ENCODE results near the gene CNNM2.

Gene CNNM2

DNA sequence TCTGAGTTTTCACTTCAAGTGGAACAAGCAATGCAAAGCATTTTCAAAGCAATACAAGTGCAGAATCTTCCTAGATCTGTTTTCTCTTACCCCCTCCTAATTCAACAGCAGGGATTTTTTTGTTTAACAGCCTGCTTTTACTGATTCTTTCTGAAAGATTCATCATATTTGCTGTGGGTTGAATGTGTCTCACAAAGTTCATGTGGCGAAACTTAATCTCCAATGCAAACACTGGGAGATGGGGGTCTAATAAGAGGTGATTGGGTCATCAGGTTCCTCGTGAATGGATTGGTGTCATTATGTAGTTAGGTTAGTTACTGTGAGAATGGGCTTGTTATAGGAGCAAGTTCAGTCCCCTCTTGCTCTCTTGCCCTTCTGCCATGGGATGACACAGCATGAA lies 107.6 kb downstream of the CNNM2 start:
- TF ChIP-seq CTCF (conservative IDR thresholded peaks at IDR 0.05; ENCODE audit: low read depth, low read length), result no peak
- H3K4me3 ChIP-seq (ENCODE audit: low read length), result no peak overlapping the region
- no peak for DNase-seq (ENCODE audit: low read depth)

GRCh38 chr10:103038570-103038969 lies 120.5 kb downstream of the CNNM2 start:
- H3K4me3 ChIP-seq (ENCODE audit: low read length), result no peak overlapping the region
- no peak for DNase-seq (ENCODE audit: low read depth)
- TF ChIP-seq CTCF (conservative IDR thresholded peaks at IDR 0.05; ENCODE audit: low read depth, low read length), result no peak

DNA sequence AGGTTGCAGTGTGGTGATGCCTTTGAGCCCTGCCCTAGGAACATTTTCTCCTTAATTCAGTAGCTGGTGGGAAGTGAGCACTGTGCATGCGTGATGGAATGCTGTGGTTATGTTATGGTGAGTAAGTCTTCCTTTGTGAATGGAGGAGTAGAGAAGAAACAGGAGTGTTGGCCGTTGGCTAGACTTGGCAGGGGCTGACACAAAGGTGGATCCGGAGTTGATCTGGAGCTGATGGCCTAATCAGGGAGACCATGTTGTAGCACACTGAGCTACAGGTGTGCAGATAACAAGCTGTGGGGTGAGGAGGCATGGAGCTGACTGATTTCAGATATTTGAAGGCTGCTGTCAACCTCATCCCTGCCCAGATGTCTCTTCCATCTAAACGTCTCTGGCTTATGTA lies 122.3 kb downstream of the CNNM2 start:
- no peak overlapping the region for H3K4me3 ChIP-seq (ENCODE audit: low read length)
- no peak for DNase-seq (ENCODE audit: low read depth)
- no peak for TF ChIP-seq CTCF (conservative IDR thresholded peaks at IDR 0.05; ENCODE audit: low read depth, low read length)

GRCh38 chr10:103041391-103041790 lies 123.3 kb downstream of the CNNM2 start:
- TF ChIP-seq CTCF (conservative IDR thresholded peaks at IDR 0.05; ENCODE audit: low read depth, low read length), result no peak
- H3K4me3 ChIP-seq (ENCODE audit: low read length), result no peak overlapping the region
- DNase-seq (ENCODE audit: low read depth), result no peak

- no peak for DNase-seq (ENCODE audit: low read depth)
- H3K4me3 ChIP-seq (ENCODE audit: low read length), result no peak overlapping the region
- TF ChIP-seq CTCF (conservative IDR thresholded peaks at IDR 0.05; ENCODE audit: low read depth, low read length), result no peak
Observed at GRCh38 chr10:103042129-103042528, 124.0 kb downstream of the CNNM2 start.

DNA sequence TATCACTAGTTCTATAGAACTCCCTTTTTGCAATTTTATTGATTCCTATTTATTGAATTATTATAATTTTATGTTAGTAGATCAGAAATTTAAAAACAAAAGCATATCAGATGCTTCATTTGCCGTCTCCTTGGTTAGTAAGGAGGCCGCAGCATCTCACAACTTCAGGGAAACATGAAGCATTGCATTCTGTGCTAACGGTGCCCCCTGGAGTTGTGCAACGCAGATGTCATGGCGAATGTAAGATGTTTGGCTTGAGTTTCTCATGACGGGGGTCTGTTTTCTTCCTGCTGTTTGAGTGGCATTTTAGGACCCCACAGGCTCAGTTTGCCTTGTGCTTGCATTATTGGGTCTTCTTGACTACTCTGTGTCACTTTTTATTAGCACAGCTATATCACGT lies 124.8 kb downstream of the CNNM2 start:
- no peak overlapping the region for H3K4me3 ChIP-seq (ENCODE audit: low read length)
- DNase-seq (ENCODE audit: low read depth), result no peak
- no peak for TF ChIP-seq CTCF (conservative IDR thresholded peaks at IDR 0.05; ENCODE audit: low read depth, low read length)

GRCh38 chr10:103044942-103045489 lies 126.9 kb downstream of the CNNM2 start:
- DNase-seq (ENCODE audit: low read depth), result no peak
- H3K4me3 ChIP-seq (ENCODE audit: low read length), result no peak overlapping the region
- TF ChIP-seq CTCF (conservative IDR thresholded peaks at IDR 0.05; ENCODE audit: low read depth, low read length), result no peak
